Endothelial cell of umbilical vein (primary cell): ENCODE data around the gene LCTL.

Source experiments
- GATA2 ChIP-seq: IDR thresholded peaks from 2 replicates; pipeline ENCODE4 v1.7.0; 2011; ENCODE audit warnings: low read depth, mild to moderate bottlenecking, moderate library complexity, mixed read lengths, low read length; ENCODE audit not compliant: insufficient read length, insufficient read depth
- POLR2A ChIP-seq: IDR thresholded peaks from 2 replicates; pipeline ENCODE4 v1.6.1; 2012; ENCODE audit warnings: low read depth, mild to moderate bottlenecking, control low read depth, low read length

DNA sequence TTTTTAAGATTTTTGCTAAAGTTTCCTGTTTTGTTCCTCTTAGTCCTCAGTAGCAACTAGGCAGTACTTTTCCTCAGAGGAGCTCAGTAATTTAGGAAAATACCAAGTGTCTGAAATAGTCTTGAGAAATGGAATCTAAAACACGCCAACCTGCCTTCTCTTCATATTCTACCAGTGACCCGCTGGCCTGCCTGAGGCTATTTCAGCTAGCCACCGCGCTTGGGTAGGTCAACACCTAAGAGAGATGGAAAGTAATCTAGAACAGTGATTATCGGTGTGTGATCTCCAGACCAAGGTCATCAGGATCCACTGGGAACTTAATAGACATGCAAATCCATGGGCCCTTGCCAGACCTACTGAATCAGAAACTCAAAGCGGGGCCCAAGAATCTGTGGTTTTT, 7.5 kb downstream of the LCTL start:
- TF ChIP-seq GATA2 (no peak), POLR2A (no peak)
